22Rv1 (cell line): ENCODE measurements around the gene DOK6.

Experiments
- H3K27ac ChIP-seq: fragments of 450-650 bp; 2 replicates; pipeline ENCODE4 v1.5.1; 2017
- ZFX ChIP-seq: fragments of 450-650 bp; IDR thresholded peaks from 2 replicates; pipeline ENCODE4 v1.6.1; 2017; ENCODE audit warnings: antibody characterized with exemption, borderline replicate concordance
- TF ChIP-seq, protein P1 (sequence below): fragments of 450-650 bp; IDR thresholded peaks from 2 replicates; pipeline ENCODE4 v1.5.1; 2017; ENCODE audit warnings: mild to moderate bottlenecking

The DOK6 gene

DNA sequence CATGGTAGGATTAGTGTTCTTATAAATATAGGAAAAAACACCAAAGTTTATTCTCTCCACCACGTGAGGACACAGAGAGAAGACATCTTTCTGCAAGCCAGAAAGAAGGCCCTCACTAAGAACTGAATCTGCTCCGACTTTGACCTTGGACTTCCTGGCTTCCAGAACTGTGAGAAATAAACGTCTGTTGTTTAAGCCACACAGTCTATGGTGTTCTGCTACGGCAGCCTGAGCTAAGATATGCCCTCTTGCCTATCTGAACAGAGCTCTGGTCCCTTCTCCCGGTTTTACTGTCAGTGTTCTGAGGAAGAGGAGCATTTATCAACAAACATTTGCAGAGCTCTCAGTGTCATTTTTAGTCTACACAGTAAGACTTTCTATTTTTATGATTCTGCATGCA, 131.3 kb downstream of the DOK6 start:
- TF ChIP-seq, protein P1, sequence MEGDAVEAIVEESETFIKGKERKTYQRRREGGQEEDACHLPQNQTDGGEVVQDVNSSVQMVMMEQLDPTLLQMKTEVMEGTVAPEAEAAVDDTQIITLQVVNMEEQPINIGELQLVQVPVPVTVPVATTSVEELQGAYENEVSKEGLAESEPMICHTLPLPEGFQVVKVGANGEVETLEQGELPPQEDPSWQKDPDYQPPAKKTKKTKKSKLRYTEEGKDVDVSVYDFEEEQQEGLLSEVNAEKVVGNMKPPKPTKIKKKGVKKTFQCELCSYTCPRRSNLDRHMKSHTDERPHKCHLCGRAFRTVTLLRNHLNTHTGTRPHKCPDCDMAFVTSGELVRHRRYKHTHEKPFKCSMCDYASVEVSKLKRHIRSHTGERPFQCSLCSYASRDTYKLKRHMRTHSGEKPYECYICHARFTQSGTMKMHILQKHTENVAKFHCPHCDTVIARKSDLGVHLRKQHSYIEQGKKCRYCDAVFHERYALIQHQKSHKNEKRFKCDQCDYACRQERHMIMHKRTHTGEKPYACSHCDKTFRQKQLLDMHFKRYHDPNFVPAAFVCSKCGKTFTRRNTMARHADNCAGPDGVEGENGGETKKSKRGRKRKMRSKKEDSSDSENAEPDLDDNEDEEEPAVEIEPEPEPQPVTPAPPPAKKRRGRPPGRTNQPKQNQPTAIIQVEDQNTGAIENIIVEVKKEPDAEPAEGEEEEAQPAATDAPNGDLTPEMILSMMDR: no peak
- no peak for TF ChIP-seq ZFX
- no peak overlapping the region for H3K27ac ChIP-seq

DNA sequence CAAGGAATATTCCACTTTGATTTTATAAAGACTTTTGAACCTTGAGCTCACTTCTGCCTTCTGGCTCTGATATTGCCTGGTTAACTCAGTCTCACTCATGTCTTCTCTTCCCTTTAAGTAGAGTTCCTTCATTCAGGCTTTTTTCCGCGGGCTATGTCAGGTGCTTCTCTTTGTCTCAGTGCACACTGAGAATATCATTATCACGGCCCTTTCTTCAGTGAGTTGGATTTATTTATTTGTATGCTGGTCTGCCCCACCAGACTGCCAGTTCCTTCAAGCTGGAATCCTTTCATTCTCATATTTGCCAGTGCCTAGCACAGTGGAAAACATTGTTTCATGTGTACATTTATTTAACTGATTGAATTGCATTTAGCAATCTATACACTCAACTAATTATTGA, 136.5 kb downstream of the DOK6 start:
- no peak overlapping the region for H3K27ac ChIP-seq
- TF ChIP-seq ZFX: no peak
- TF ChIP-seq, protein P1: no peak

DNA sequence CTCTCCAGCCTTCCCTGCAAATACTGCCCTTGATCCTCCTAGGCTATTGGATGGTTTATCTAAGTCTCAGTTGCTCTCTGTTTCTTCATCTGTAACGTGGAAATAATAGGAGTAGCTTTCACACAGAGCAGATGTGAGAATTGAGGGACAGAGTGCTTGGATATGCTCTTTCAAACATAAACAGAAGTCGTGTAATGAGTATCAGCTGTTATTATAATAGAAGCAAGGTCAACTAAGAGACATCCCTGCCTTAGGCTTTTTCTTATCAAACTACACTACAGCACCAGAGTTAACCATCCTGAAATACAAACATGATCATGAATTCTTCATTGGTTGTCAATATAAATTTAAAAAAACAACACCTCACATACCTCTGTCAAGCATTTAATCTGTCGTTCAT, 138.2 kb downstream of the DOK6 start:
- no peak overlapping the region for H3K27ac ChIP-seq
- TF ChIP-seq, protein P1: no peak
- no peak for TF ChIP-seq ZFX

DNA sequence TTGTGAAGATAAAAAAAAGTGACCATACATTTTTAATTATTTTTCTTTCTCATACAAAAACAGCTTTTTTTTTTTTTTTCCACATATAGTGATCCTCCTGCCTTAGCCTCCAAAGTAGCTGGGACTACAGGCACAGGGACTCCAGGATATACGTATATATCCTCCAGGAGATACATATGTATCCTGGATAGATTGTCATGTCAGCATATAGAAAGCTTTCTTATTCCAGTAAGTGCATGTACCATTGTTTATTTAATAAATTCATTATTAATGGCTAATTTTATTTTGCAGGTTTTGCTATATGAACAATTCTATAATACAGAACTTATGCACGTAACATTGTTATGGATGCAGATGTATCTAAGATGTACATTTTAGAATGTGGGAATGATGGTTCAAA, 138.7 kb downstream of the DOK6 start:
- no peak overlapping the region for H3K27ac ChIP-seq
- no peak for TF ChIP-seq ZFX
- TF ChIP-seq, protein P1: no peak

DNA sequence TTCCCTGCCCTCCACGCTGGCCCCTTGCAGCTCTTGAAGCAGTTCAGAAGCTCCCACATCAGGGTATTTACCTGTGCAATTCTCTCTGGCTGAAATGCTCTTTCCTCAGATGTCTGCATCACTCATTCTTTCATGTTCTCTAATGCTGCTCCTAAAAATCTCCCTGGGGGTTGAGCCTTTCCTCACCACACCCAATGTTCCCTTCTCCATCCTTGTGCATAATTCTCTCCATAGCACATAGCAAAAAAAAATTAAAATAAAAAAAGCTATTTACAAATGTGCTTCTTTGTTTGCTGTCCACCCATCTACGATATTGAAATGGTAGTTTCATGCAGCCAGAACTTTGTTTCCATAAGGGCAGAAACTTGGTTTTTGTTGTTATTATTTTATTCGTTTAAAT, 155.5 kb downstream of the DOK6 start:
- no peak for TF ChIP-seq ZFX
- TF ChIP-seq, protein P1: no peak
- H3K27ac ChIP-seq: no peak overlapping the region

DNA sequence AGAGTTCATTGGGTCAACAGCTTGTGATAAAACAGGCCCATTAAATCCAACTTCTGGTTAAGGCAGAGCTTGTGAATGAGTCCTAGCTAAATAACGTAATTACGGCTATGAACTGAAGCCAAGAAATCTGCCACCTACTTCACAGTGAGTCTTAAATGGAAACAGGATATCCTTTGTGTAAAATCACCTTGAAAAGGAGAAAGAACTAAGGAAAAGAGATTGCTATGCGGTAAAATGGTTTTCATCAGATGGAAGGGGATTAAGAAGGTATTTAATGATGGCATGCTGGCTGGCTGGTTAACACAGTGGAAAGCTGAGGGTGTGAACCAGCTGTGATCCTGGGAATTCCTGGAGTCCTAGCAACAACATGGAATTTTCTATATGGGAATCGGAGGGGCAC, 156.6 kb downstream of the DOK6 start:
- H3K27ac ChIP-seq: no peak overlapping the region
- no peak for TF ChIP-seq ZFX

DNA sequence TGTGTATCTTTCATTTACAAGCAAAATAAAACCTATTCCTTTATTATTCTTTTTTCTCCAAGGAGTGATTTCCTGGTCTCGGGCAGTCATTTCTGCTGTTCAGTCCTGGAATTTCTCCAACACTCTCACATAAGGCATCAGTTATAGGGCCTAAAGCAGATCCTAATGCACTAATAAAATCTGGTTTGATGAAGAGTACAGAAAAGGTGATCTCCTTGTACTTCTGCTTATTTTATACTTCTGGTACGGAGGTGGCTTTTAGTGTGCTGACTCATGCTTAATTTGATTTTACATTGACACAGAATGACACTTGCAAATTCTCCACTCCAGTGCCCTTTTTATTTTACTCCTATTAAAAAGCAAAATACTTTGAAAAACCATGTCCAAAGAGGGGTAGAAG, 157.4 kb downstream of the DOK6 start:
- H3K27ac ChIP-seq: no peak overlapping the region
- TF ChIP-seq ZFX: no peak
- TF ChIP-seq, protein P1: no peak

DNA sequence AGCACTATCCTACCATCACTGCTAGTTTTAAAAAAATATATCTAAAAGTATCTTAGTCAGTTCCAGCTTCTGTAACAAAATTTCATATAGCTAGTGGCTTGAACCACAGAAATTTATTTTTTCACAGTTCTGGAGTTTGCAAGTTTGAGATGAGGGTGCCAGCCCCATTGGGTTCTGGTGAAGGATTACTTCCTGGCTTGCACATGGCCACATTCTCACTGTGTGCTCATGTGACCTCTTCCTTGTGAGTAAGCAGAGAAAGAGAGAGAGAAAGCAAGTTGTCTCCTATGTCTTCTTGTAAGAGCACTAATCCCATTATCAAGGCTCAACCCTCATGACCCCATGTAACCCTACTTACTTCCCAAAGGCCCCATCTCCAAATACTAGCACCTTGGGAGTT, 158.9 kb downstream of the DOK6 start:
- H3K27ac ChIP-seq: no peak overlapping the region
- TF ChIP-seq ZFX: no peak
- TF ChIP-seq, protein P1: no peak
